B cell (primary cell): ENCODE measurements around the gene TLR7. TPM values are rescaled to one million over a fixed set of nuclear protein-coding genes. Genes with fewer than 3 reads are reported as not detected.

Source experiments
- ATAC-seq: fragments of 200-7000 bp; cut with Tn5 transposase; one replicate; pipeline ENCODE4 v1.10.0; 2021; ENCODE audit warnings: low read depth, mild to moderate bottlenecking, moderate number of reproducible peaks, moderate library complexity
- CTCF ChIA-PET: fragments of 350-600 bp; sonication (Branson Sonifier 250); formaldehyde crosslinking; loops from one replicate; lab custom pipeline; 2021; ENCODE audit warnings: antibody characterized with exemption, inconsistent platforms; lab: Charles Lee
- POLR2A ChIA-PET: fragments of 350-600 bp; sonication (Branson Sonifier 250); formaldehyde crosslinking; loops from one replicate; lab custom pipeline; 2021; ENCODE audit warnings: antibody characterized with exemption; lab: Charles Lee
- DNase-seq: peaks from one replicate; pipeline ENCODE4 v3.0.0; 2013
- H2AFZ ChIP-seq: 2 replicates; pipeline ENCODE4 v1.6.1; 2012; ENCODE audit warnings: mild to moderate bottlenecking, low read depth, low read length; ENCODE audit not compliant: insufficient read depth, poor library complexity, severe bottlenecking
- H3K27ac ChIP-seq, 2 donors: 1 replicate in 1 of 2; 2 replicates in 1 of 2; pipeline ENCODE4 v1.5.1; 2012 to 2013; ENCODE audit warnings: low read length in 2 of 2, mild to moderate bottlenecking in 2 of 2, moderate library complexity in 1 of 2
- H3K27me3 ChIP-seq, 4 experiments: fragments of 200-600 bp in 1 of 4; sonication (generic) in 1 of 4; replicated peaks in 1 of 4; 1 replicate in 2 of 4; 2 replicates in 2 of 4; pipeline versions ENCODE4 v1.6.1 to v1.7.0; 2013 to 2016; ENCODE audit warnings: low read length in 3 of 4, mild to moderate bottlenecking in 2 of 4, mixed read lengths in 1 of 4, moderate library complexity in 1 of 4; ENCODE audit not compliant: insufficient read depth in 4 of 4, control insufficient read depth in 3 of 4; ENCODE audit errors: control extremely low read depth in 1 of 4
- H3K36me3 ChIP-seq, 2 experiments: replicated peaks in 1 of 2; 1 replicate in 1 of 2; 2 replicates in 1 of 2; pipeline versions ENCODE4 v1.6.1 to v1.7.1; 2013; ENCODE audit warnings: low read length in 1 of 2; ENCODE audit not compliant: insufficient read depth in 2 of 2, control insufficient read depth in 1 of 2; ENCODE audit errors: control extremely low read depth in 1 of 2, extremely low read depth in 1 of 2
- H3K4me1 ChIP-seq, 2 donors: fragments of 200-600 bp in 1 of 2; sonication (generic) in 1 of 2; 1 replicate in 1 of 2; 2 replicates in 1 of 2; pipeline versions ENCODE4 v1.5.1 to v1.6.1; 2013 to 2017; ENCODE audit warnings: low read length in 2 of 2; ENCODE audit not compliant: control insufficient read depth in 2 of 2, insufficient read depth in 2 of 2
- H3K4me2 ChIP-seq: replicated peaks from 2 replicates; pipeline ENCODE3; 2012; ENCODE audit warnings: mild to moderate bottlenecking, low read depth, low read length; ENCODE audit not compliant: poor library complexity, severe bottlenecking
- H3K4me3 ChIP-seq, 5 experiments: fragments of 200-600 bp in 1 of 5; sonication (generic) in 1 of 5; 1 replicate in 3 of 5; 2 replicates in 2 of 5; pipeline versions ENCODE4 v1.5.1 to v1.7.0; 2011 to 2016; ENCODE audit warnings: low read length in 4 of 5, mild to moderate bottlenecking in 4 of 5, low read depth in 2 of 5, control low read depth in 1 of 5, moderate library complexity in 1 of 5; ENCODE audit not compliant: insufficient read depth in 1 of 5; ENCODE audit errors: control extremely low read depth in 1 of 5, extremely low read depth in 1 of 5
- H3K79me2 ChIP-seq: fragments of 200-600 bp; sonication (generic); one replicate; pipeline ENCODE4 v1.6.0; 2016; ENCODE audit warnings: low read length; ENCODE audit not compliant: control insufficient read depth, insufficient read depth
- H3K9ac ChIP-seq: fragments of 200-600 bp; sonication (generic); 2 replicates; pipeline ENCODE4 v1.6.1; 2017; ENCODE audit warnings: mild to moderate bottlenecking, low read length, moderate library complexity
- H3K9me3 ChIP-seq, 3 donors: one replicate each; pipeline versions ENCODE4 v1.6.1 to v1.7.1; 2013; ENCODE audit warnings: low read length in 2 of 3; ENCODE audit not compliant: control insufficient read depth in 2 of 3, insufficient read depth in 1 of 3; ENCODE audit errors: control extremely low read depth in 1 of 3
- H4K20me1 ChIP-seq: 2 replicates; pipeline ENCODE4 v1.6.0; 2012; ENCODE audit warnings: mild to moderate bottlenecking, low read length; ENCODE audit not compliant: insufficient read depth, control insufficient read depth, poor library complexity, severe bottlenecking
- H3K27ac Mint-ChIP-seq: one replicate; pipeline ENCODE4 v1.8.0; 2021; ENCODE audit warnings: mixed read lengths
- H3K27me3 Mint-ChIP-seq: one replicate; pipeline ENCODE4 v1.8.0; 2021; ENCODE audit warnings: mixed read lengths
- H3K4me1 Mint-ChIP-seq: one replicate; pipeline ENCODE4 v1.8.0; 2021; ENCODE audit warnings: mixed read lengths
- H3K4me3 Mint-ChIP-seq: one replicate; pipeline ENCODE4 v1.8.0; 2021; ENCODE audit warnings: mixed read lengths
- H3K9me3 Mint-ChIP-seq: one replicate; pipeline ENCODE4 v1.8.0; 2022; ENCODE audit warnings: mixed read lengths; ENCODE audit not compliant: insufficient read depth
- CTCF ChIP-seq: fragments of 200-600 bp; IDR thresholded peaks from one replicate; pipeline ENCODE4 v1.8.0; 2022; ENCODE audit warnings: antibody characterized with exemption, mild to moderate bottlenecking
- EZH2 ChIP-seq: IDR thresholded peaks from 2 replicates; pipeline ENCODE4 v1.6.1; 2012; ENCODE audit warnings: borderline replicate concordance, low read depth, mild to moderate bottlenecking, moderate library complexity, low read length; ENCODE audit not compliant: insufficient read depth, poor library complexity, severe bottlenecking
- WGBS: methylation state at CpG from one replicate; pipeline ENCODE4 v1.1.5; 2013; ENCODE audit warnings: missing lambda C conversion rate; ENCODE audit not compliant: insufficient coverage; 5-methylcytosine and 5-hydroxymethylcytosine counted together
- intact Hi-C: fragments of 100-400 bp; cut with micrococcal nuclease; formaldehyde crosslinking; loops from one replicate; pipeline ENCODE4 v1.10.0; 2022
- polyA plus RNA-seq: library from polyadenylated mRNA; depleted of rRNA; stranded (reverse); fragments of >200 nt; gene quantifications from 2 replicates; pipeline ENCODE4 v1.2.3, GENCODE V29; 2012
- total RNA-seq, 2 donors: library from RNA; stranded (reverse); fragments of 120-200 nt in 1 of 2; gene quantifications; 1 replicate in 1 of 2; 2 replicates in 1 of 2; pipeline versions ENCODE4 v1.2.3 to v1.2.4, GENCODE V29; 2013 to 2022

TLR7 gene
- total and polyA plus RNA-seq, 2 donors (not counting 1 experiment from before 2014, with no cell fraction given), result 6.1 to 10.2 TPM

- H3K27ac ChIP-seq, result peak overlapping the region in 1 of 2 donors; percentile 23
- peaks cover 50% of the 10 kb centered on the region for H3K4me1 Mint-ChIP-seq
Measured at GRCh38 chrX:12887767-12888166, 20.9 kb downstream of the TLR7 start.

More at GRCh38 chrX:12887767-12888166, 20.9 kb downstream of the TLR7 start:
- ATAC-seq (no peak), DNase-seq (no peak)
- Mint-ChIP-seq H3K27me3 (no peaks in the 10 kb centered on the region), H3K4me3 (no peak overlapping the region), H3K9me3 (no peaks in the 10 kb centered on the region), H3K27ac (peak overlapping the region; percentile 83)
- H3K27me3 ChIP-seq, result no peaks in the 10 kb centered on the region
- no CpG with 5 or more reads among the region's 3 CpGs for WGBS
- H4K20me1 ChIP-seq, result no peaks in the 10 kb centered on the region
- peaks cover 0 to 28% of the 10 kb centered on the region in 2 experiments for H3K36me3 ChIP-seq
- ChIA-PET POLR2A (no interaction called here), CTCF (interaction anchor here (1.0 kb wide), 1 partner anchor 73 kb away, joined by 3 read pairs; no protein-coding TSS in a partner anchor)
- H3K79me2 ChIP-seq, result peaks cover 4% of the 10 kb centered on the region
- no peak overlapping the region for H2AFZ ChIP-seq
- intact Hi-C loops, result no loop called here
- H3K4me1 ChIP-seq, result peaks cover 48 to 51% of the 10 kb centered on the region in 2 donors
- no peak for TF ChIP-seq CTCF
- no peak for TF ChIP-seq EZH2
- H3K4me3 ChIP-seq, result no peak overlapping the region
- no peaks in the 10 kb centered on the region for H3K9me3 ChIP-seq
- no peak overlapping the region for H3K9ac ChIP-seq
- H3K4me2 ChIP-seq, result no peak overlapping the region
